Activated CD8-positive, alpha-beta T cell treated with anti-CD3 and anti-CD28 coated beads for 36 hours (primary cell): ENCODE measurements around the gene CABLES1. TPM values are rescaled to one million over a fixed set of nuclear protein-coding genes. Genes with fewer than 3 reads are reported as not detected.

ENCODE experiments used
- ATAC-seq: fragments of 200-7000 bp; cut with Tn5 transposase; one replicate; pipeline ENCODE4 v1.10.0; 2021; ENCODE audit warnings: mild to moderate bottlenecking, moderate library complexity
- CTCF ChIA-PET: fragments of 350-600 bp; sonication (Branson Sonifier 250); formaldehyde crosslinking; loops from one replicate; lab custom pipeline; 2021; ENCODE audit warnings: antibody characterized with exemption; lab: Charles Lee
- POLR2A ChIA-PET: fragments of 350-600 bp; sonication (Branson Sonifier 250); formaldehyde crosslinking; loops from one replicate; lab custom pipeline; 2021; ENCODE audit warnings: antibody characterized with exemption; lab: Charles Lee
- DNase-seq: peaks from one replicate; pipeline ENCODE4 v3.0.0-alpha.2; 2020
- H3K27ac Mint-ChIP-seq: one replicate; pipeline ENCODE4 v1.8.0; 2021; ENCODE audit warnings: mild to moderate bottlenecking, mixed read lengths
- H3K27me3 Mint-ChIP-seq: one replicate; pipeline ENCODE4 v1.8.0; 2021; ENCODE audit warnings: mixed read lengths
- H3K36me3 Mint-ChIP-seq: one replicate; pipeline ENCODE4 v1.8.0; 2021; ENCODE audit warnings: low read depth, mixed read lengths
- H3K4me1 Mint-ChIP-seq: one replicate; pipeline ENCODE4 v1.8.0; 2021; ENCODE audit warnings: low read depth, mixed read lengths
- H3K4me3 Mint-ChIP-seq: one replicate; pipeline ENCODE4 v1.8.0; 2021; ENCODE audit warnings: mild to moderate bottlenecking, moderate library complexity, mixed read lengths
- H3K9me3 Mint-ChIP-seq: one replicate; pipeline ENCODE4 v1.8.0; 2021; ENCODE audit warnings: mixed read lengths
- intact Hi-C: fragments of 100-400 bp; cut with micrococcal nuclease; formaldehyde crosslinking; loops from one replicate; pipeline ENCODE4 v1.10.0; 2022
- total RNA-seq, 2 experiments: library from RNA; stranded (reverse); gene quantifications; one replicate each; pipeline ENCODE4 v1.2.3, GENCODE V29; 2021
- TF ChIP-seq, protein P1 (sequence below): fragments of 200-600 bp; IDR thresholded peaks from one replicate; pipeline ENCODE4 v1.8.0; 2022; ENCODE audit warnings: antibody characterized with exemption, mild to moderate bottlenecking

The CABLES1 gene
- total RNA-seq, 2 experiments from 2014 or later: 1.8 to 2.0 TPM

DNA sequence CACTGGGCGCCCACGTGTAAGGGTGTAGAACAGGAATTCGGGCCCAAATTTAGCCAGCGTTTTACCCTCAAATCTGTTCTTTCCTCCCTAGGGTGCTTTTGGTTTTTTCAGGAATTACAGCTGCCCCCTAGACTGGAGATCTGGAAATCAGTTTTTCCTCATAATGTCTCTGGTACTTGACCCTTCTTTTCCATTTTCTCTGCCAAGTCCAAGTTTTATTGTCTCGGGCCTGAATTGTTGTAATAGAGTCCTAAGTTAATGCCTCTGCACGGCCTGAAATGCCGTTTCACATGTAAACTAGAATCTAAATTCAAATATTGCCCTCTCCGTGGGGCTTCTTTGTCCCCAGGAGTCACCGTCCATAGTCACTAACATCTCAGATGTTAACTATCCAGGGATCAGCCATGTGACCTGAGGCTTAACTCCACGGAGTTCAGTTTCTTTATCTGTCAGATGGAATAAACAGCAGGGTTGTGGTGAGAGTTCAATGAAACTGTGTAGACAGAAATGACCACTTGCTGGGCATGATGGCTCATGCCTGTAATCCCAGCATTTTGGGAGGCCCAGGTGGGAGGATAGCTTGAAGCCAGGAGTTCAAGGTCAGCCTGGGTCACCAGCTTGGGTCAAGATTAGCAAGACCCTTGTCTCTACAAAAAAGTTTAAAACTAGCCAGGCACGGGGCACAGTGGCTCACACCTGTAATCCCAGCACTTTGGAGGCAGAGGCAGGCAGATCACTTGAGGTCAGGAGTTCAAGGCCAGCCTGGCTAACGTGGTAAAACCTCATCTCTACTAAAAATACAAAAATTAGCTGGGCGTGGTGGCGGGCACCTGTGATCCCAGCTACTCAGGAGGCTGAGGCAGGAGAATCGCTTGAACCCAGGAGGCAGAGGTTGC lies 12.7 kb upstream of the CABLES1 start:
- ChIA-PET CTCF (interaction anchor here (1.3 kb wide), 1 partner anchor 8 kb away, joined by 3 read pairs; no protein-coding TSS in a partner anchor), POLR2A (no interaction called here)
- Mint-ChIP-seq H3K27me3 (peaks cover 2% of the 10 kb centered on the region), H3K36me3 (no peaks in the 10 kb centered on the region), H3K27ac (no peak overlapping the region), H3K4me3 (no peak overlapping the region), H3K4me1 (no peaks in the 10 kb centered on the region), H3K9me3 (no peaks in the 10 kb centered on the region)
- ATAC-seq (no peak), DNase-seq (no peak)
- TF ChIP-seq, protein P1, sequence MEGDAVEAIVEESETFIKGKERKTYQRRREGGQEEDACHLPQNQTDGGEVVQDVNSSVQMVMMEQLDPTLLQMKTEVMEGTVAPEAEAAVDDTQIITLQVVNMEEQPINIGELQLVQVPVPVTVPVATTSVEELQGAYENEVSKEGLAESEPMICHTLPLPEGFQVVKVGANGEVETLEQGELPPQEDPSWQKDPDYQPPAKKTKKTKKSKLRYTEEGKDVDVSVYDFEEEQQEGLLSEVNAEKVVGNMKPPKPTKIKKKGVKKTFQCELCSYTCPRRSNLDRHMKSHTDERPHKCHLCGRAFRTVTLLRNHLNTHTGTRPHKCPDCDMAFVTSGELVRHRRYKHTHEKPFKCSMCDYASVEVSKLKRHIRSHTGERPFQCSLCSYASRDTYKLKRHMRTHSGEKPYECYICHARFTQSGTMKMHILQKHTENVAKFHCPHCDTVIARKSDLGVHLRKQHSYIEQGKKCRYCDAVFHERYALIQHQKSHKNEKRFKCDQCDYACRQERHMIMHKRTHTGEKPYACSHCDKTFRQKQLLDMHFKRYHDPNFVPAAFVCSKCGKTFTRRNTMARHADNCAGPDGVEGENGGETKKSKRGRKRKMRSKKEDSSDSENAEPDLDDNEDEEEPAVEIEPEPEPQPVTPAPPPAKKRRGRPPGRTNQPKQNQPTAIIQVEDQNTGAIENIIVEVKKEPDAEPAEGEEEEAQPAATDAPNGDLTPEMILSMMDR: no peak
- intact Hi-C loops: no loop called here

DNA sequence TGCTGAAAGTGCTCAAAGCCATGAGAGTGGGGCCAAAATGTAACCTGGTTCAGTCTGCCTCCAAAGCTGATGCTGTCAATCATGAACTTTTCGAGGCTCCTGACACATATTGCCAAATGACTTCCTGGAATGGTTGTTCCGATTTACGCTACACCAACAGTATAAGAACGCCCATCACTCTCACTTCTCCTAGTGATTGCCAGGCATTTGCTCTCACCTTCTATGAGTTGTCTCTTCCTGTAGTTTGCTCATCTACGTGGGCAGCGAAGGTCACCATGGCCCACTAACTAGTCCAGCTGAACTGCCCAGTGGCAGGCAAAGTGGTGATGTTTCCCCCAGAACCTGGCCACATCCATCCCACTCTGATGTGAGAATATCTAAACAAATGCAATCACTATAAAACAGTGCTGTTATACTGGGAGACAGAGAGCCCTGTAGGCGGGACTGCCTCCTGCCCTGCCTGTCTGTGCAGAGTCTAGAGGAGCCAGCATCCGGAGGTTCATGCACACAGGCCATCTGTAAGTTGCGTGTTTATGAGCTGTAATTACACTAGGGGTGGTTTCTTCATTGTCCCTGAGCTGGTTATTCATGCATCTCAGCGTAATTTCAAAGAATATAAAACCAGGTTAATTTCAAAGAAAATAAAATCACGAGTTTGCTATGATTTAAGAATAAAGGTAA lies 8.8 kb upstream of the CABLES1 start:
- no peaks in the 10 kb centered on the region for H3K36me3 Mint-ChIP-seq
- ChIA-PET POLR2A (no interaction called here), CTCF (interaction anchor here (0.9 to 1.9 kb wide), 5 partner anchors 35 to 285 kb away, joined by 3 to 5 read pairs (median 3); no protein-coding TSS in a partner anchor)
- TF ChIP-seq, protein P1: no peak
- DNase-seq: no peak
- H3K27ac Mint-ChIP-seq: no peak overlapping the region
- H3K4me1 Mint-ChIP-seq: no peaks in the 10 kb centered on the region
- no peak overlapping the region for H3K4me3 Mint-ChIP-seq
- H3K9me3 Mint-ChIP-seq: no peaks in the 10 kb centered on the region
- peaks cover 2% of the 10 kb centered on the region for H3K27me3 Mint-ChIP-seq
- no peak for ATAC-seq
- intact Hi-C loops: no loop called here

DNA sequence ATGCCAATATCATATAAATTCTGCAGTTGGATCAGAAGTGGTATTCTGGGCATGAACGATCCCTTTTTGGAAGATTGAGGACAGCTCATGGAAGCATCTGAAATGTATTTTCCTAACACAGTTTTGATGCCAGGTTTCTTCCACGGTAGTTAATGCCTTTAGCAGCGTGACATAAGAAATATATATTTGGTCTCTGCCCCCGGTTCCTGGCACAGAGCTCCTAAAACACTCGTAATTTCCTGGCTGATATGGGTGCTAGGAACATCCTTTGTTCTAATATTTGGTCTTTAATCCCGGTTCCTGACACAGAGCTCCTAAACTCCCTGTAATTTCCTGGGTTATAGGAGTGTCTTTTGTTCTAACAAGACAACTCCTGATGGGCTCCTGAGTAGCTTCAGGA lies 8.2 kb upstream of the CABLES1 start:
- H3K4me1 Mint-ChIP-seq: no peaks in the 10 kb centered on the region
- intact Hi-C loops: no loop called here
- no peaks in the 10 kb centered on the region for H3K9me3 Mint-ChIP-seq
- H3K36me3 Mint-ChIP-seq: no peaks in the 10 kb centered on the region
- CTCF ChIA-PET: interaction anchor here (0.9 to 1.9 kb wide), 5 partner anchors 36 to 285 kb away, joined by 3 to 5 read pairs (median 3); no protein-coding TSS in a partner anchor
- no peak overlapping the region for H3K27ac Mint-ChIP-seq
- ATAC-seq (no peak), DNase-seq (no peak)
- peaks cover 4% of the 10 kb centered on the region for H3K27me3 Mint-ChIP-seq
- H3K4me3 Mint-ChIP-seq: no peak overlapping the region
- TF ChIP-seq, protein P1: no peak
- POLR2A ChIA-PET: no interaction called here

DNA sequence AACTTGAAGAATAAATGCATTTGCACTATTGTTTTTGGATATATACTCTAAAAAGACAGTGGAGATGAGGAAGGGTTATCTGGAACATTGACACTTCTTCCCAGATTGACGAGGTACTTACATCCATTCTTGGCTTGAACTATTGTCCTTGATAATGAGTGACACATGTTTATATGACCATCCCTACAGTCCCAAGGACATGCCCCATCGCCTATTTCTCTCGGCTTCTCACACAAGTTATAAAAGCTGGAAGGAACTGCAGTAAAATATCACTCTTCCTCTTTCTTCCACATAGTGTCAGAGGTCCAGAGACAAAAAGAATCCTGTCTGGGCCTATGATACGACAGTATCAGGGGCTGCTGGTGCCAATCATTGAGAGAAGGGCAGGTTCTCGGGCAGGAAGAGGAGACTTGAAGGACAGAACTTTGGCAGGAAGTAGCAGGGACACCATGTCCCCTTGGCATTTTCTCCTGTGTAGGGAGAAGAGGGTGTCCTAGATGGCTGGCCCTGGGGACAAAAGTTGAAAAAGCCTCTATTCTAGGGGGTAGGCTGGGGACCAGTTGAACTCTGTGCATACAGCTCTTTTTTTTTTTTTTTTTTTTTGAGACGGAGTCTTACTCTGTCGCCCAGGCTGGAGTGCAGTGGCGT lies 5.8 kb upstream of the CABLES1 start:
- DNase-seq: no peak
- H3K4me1 Mint-ChIP-seq: peaks cover 6% of the 10 kb centered on the region
- TF ChIP-seq, protein P1: no peak
- no peaks in the 10 kb centered on the region for H3K36me3 Mint-ChIP-seq
- H3K4me3 Mint-ChIP-seq: no peak overlapping the region
- no peak for ATAC-seq
- no peaks in the 10 kb centered on the region for H3K9me3 Mint-ChIP-seq
- CTCF ChIA-PET: interaction anchor here (1.0 to 1.9 kb wide), 8 partner anchors 11 to 284 kb away, joined by 3 to 9 read pairs (median 4); no protein-coding TSS in a partner anchor
- H3K27me3 Mint-ChIP-seq: peaks cover 15% of the 10 kb centered on the region
- POLR2A ChIA-PET: no interaction called here
- H3K27ac Mint-ChIP-seq: no peak overlapping the region
- intact Hi-C loops: loop anchor here (2.0 to 10.0 kb wide), 4 partner anchors 105 to 281 kb away; no protein-coding TSS in a partner anchor
